Activated CD4-positive, alpha-beta T cell treated with anti-CD3 and anti-CD28 coated beads for 24 hours (primary cell): ENCODE measurements around the gene CCDC9B.

Experiments
- DNase-seq, 2 donors: peaks; one replicate each; pipeline ENCODE4 v3.0.0-alpha.2; 2020; ENCODE audit warnings: low read depth in 2 of 2

The CCDC9B gene

DNA sequence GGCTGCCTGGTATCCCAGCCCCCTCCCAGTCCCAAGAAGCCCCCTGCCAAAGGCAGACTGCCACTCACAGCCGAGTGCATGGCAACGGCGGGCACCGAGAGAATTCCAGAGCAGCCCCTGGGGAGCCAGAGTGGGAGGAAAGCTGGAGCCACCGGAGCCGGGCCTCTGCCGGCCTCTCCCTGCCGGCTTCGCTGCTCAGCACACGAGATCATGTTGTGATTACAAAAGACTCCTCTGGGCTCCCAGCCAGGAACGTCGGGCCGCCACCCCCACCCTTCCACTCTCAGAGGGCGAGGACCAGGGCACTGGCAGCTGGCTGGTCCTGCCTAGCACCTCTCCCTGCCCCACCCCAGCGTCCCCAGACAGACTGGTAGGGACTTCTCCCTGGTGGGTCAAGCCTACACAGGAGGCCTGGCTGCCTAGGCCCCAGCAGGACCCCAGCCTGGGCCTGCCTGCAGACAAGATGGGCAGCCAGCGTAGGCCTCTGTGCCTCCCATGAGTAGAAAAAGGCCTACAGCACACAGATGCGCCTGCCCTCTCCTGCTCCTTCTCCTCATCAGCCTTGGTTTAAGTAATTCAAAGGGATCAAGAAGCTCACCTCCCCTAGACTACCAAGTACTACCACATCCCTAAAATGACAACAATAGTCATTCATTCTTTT, at the start of gene CCDC9B:
Gene CCDC9B (minus strand): TSS at position 200 of the 661 bp plus-strand sequence. CDS start 120 bp downstream, at position 80.
- no peak for DNase-seq

DNA sequence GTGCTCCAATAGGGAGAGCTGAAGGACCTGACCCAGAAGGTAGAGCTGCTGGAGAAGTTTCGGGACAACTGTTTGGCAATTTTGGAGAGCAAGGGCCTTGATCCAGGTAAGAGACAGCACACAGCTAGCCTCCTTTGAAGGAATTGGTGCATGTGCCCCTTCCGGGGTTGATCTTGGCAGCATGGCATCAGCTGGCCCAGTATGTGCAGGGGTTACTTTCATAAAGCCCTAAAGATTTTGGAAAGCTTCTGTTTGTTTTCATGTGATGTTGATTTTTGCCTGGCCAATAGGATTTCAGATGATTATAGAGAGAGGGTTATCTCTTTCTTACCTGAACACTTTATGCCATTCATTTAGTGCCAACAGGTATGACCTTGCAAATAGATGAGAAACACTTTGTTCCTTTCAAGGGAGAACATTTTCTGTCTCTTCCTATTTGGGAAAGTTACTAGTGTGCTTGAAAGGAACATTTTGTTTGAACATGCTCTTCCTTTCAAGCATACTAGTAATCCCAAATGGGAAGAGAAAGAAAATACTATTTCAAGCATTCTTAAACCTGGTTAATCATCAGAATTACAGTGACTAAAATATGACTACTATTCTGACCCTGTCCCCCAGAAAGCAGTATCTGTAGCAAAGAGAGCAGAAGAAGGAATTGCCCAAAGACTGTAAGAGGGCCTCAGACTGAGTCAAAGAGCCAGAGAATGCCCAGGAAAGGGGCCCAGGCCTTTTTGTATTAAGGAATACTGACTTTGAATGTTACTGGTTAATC, 49.3 kb upstream of the CCDC9B start:
- DNase-seq, result no peak

GRCh38 chr15:40388941-40389823, 48.4 kb upstream of the CCDC9B start:
- DNase-seq, result no peak

DNA sequence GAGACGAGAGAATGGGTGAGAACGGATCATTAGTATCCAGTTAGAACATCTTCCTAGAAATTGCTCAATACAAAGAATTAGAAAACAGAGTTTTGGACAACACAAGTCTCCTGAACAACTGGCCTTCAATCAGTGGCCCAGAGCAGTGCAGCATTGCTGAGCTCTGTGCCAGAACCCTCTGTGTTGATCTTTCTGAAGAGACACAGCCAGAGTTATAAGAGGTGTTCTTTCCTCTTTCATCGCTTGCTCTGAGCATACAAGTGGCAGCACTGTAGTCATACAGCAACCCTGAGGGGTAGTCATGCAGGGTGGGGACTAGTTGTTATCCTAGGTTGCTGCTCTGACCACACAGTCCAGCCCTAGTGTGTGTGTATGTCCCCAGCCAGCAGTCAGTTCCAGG, 45.7 kb upstream of the CCDC9B start:
- no peak for DNase-seq

GRCh38 chr15:40382580-40383456, 42.1 kb upstream of the CCDC9B start, which contains the start of gene KNSTRN:
Gene KNSTRN (plus strand): TSS chr15:40382721. CDS start chr15:40382836, 115 bp downstream.
- DNase-seq, result peak; percentile 91

- no peak for DNase-seq
Observed at GRCh38 chr15:40381818-40382529, 41.2 kb upstream of the CCDC9B start.

GRCh38 chr15:40380636-40381035, 39.9 kb upstream of the CCDC9B start:
- no peak for DNase-seq

DNA sequence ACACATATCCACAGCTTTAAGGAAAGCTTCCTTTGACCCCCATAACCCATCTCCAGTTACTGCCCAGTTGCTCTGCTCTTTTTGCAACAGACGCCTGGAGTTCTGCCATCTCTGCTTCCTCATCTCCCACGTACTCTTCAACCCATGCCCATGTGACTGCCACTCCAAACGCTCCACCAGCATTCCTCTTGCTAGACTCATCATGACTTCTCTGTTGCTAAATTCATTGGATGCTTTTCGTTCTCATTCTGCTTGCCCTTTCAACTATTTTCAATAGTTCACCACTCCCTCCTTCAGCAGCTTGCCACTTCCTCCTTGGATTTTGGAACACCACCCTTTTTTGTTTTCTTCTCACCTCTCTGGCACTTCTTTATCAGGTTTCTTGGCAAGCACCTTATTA, 39.1 kb upstream of the CCDC9B start:
- no peak for DNase-seq

DNA sequence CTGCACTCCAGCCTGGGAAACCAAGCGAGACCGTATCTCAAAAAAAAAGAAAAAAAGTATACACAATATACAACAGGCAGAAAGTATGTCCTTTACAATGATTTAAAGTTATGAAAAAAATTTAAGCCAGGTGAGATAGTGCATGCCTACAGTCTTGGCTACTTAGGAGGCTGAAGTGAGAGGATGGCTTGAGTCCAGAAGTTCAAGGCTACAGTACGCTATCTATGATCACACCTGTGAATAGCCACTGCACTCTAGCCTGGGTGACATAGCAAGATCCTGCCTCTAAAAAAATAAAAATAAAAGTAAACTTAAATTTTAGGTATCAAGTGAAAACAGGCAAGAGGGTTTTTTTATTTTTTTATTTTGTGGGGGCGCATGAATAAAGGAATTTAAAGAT, 38.6 kb upstream of the CCDC9B start:
- DNase-seq, result no peak

GRCh38 chr15:40377606-40378005, 36.9 kb upstream of the CCDC9B start:
- DNase-seq, result no peak

DNA sequence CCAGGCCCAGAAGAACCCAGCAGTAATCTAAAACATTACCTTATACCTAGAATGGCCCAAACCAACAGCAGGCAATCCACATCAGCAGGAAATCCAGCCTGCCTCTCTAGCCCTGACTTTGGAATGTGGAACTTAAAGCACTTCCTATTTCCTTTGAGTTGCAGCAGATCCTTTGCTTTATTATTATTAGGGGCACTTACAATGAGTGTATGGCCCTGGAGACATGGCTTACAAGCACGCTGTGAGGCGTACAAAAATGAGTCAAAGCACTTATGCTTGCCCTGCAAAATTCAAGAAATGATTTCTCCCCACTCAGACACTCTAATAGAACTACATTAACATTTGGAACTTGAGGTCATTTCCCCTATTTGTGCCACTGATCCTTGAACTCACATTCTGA, 32.2 kb upstream of the CCDC9B start:
- no peak for DNase-seq

DNA sequence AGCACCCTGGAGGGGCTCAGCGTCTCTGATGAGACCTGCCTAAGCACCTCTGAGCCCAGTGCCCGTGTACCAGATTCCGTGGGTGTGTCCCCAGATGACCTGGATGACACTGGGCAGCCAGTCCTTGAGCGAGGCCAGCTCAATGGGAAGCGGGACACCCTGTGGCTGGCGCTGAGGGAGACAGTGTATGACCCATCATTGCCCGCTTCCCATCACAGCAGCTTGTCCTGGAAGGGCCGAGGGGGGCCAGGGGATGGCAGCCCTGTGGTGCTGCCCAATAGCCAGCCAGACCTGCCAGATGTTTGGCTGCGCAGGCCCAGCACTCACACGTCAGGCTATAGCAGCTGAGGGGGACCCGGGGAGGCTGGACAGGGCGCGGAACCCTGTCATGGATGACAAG, 29.2 kb upstream of the CCDC9B start:
- no peak for DNase-seq

GRCh38 chr15:40369474-40369869, 28.7 kb upstream of the CCDC9B start:
- DNase-seq, result no peak

DNA sequence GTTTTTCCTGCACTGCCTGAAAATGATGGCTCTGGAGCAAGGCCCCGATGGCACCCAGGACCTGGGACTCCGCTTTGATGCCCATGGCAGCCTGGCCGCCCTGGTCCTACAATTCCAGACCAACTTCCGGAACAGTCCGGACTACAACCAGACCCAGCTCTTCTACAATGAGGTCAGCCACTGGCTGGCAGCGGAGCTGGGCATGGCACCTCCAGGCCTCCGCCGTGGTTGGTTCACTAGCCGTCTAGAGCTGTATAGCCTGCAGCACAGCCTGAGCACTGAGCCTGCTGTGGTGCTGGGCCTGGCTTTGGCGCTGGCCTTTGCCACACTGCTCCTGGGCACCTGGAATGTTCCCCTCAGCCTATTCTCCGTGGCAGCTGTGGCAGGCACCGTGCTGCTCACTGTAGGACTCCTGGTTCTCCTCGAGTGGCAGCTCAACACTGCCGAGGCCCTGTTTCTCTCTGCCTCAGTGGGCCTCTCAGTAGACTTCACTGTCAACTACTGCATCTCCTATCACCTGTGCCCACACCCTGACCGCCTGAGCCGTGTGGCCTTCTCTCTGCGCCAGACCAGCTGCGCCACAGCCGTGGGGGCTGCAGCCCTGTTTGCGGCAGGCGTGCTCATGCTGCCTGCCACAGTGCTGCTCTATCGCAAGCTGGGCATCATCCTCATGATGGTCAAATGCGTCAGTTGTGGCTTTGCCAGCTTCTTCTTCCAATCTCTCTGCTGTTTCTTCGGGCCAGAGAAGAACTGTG, 28.2 kb upstream of the CCDC9B start:
- no peak for DNase-seq

- peak; percentile 73 for DNase-seq
Observed at GRCh38 chr15:40367686-40368611, 27.2 kb upstream of the CCDC9B start.

- DNase-seq, result no peak
Observed at GRCh38 chr15:40367371-40367685, 26.6 kb upstream of the CCDC9B start.

DNA sequence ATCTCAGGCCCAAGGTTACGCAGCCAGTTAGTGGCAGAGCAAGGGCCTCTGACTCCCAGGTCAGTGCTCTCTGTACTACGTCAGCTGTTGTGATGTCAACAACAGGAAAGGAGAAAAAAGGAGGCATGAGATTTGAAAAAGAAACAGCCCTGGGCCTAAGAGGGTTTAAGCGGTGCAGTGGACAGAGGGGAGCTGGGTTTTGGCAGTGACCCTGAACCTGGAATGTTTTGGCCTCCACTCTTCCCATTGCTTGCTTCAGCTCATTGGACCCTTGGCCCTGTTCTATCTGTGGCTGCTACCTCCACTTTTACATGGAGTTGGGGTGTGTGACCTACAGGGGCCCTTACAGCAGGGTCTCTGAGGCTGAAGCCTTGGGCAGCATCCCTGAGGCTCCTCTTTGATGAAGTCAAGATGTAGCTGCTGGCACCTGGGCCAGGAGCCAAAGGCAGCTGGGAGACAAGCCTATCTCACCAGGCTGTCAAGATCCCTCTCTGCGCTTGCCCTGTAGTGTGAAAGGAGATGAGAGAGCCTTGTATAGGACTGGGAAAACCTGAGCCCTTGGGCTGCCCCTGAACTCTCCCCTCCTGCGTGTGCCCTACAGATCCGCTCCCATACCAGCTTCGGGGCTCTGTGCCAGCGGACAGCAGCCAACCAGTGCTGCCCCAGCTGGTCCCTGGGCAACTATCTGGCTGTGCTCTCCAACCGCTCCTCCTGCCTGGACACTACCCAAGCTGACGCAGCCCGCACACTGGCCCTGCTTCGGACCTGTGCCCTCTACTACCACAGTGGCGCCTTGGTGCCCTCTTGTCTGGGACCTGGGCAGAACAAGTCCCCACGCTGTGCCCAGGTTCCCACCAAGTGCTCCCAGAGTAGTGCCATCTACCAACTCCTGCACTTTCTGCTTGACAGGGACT, 26.0 kb upstream of the CCDC9B start:
- DNase-seq, result no peak
